A549 (cell line): Measurements from ENCODE around the gene MIPOL1. TPM values are rescaled to one million over a fixed set of nuclear protein-coding genes. Genes with fewer than 3 reads are reported as not detected.

Source experiments
- ATAC-seq, 2 experiments: fragments of 200-7000 bp in 1 of 2; fragments of >200 bp in 1 of 2; cut with Nextera tagmentation in 1 of 2; cut with Tn5 transposase in 1 of 2; 3 replicates each; pipeline versions ENCODE4 v1.8.0 to v1.9.1; 2018 to 2020; ENCODE audit warnings: mild to moderate bottlenecking in 1 of 2, moderate library complexity in 1 of 2
- CTCF ChIA-PET: fragments of 300-600 bp; sonication (Branson Sonifier 250); formaldehyde crosslinking; extraction: SDS; loops from one replicate; lab custom pipeline; 2021; ENCODE audit warnings: antibody characterized with exemption, inconsistent platforms; lab: Yijun Ruan, JAX
- POLR2A ChIA-PET: fragments of 350-600 bp; formaldehyde crosslinking; extraction: SDS; loops from one replicate; lab custom pipeline; 2021; ENCODE audit warnings: antibody characterized with exemption, inconsistent platforms; lab: Yijun Ruan, JAX
- DNase-seq, 2 experiments: peaks; one replicate each; pipeline versions ENCODE4 v3.0.0 to v3.0.0-alpha.2; 2011 to 2016; ENCODE audit warnings: low read depth in 1 of 2, low spot score in 1 of 2
- FAIRE-seq: peaks from 2 replicates; lab custom pipeline; 2011; peaks lifted over from hg19 to GRCh38; lab: Jason Lieb, UNC
- H3K27ac ChIP-seq, 2 experiments: fragments of >200 bp; sonication (Bioruptor Twin); formaldehyde crosslinking; 3 replicates each; pipeline ENCODE4 v1.5.1; 2016 to 2017
- H3K4me1 ChIP-seq: fragments of >200 bp; sonication (Bioruptor Twin); formaldehyde crosslinking; 3 replicates; pipeline ENCODE4 v1.6.1; 2016
- H3K4me2 ChIP-seq: fragments of >200 bp; sonication (Bioruptor Twin); formaldehyde crosslinking; 3 replicates; pipeline ENCODE4 v1.6.1; 2016
- H3K4me3 ChIP-seq: fragments of >200 bp; sonication (Bioruptor Twin); formaldehyde crosslinking; 3 replicates; pipeline ENCODE4 v1.5.1; 2016
- H3K9me3 ChIP-seq: fragments of >200 bp; sonication (Bioruptor Twin); formaldehyde crosslinking; 3 replicates; pipeline ENCODE4 v1.6.1; 2016
- BHLHE40 ChIP-seq: IDR thresholded peaks from 2 replicates; pipeline ENCODE4 v1.6.1; 2012; ENCODE audit warnings: low read depth, low read length, inconsistent platforms
- CEBPB ChIP-seq, 2 experiments: fragments of >200 bp in 1 of 2; sonication (Bioruptor Twin) in 1 of 2; formaldehyde crosslinking in 1 of 2; IDR thresholded peaks; 2 replicates each; pipeline ENCODE4 v1.6.1; 2012 to 2016
- CTCF ChIP-seq: fragments of >200 bp; sonication (Bioruptor Twin); formaldehyde crosslinking; IDR thresholded peaks from 3 replicates; pipeline ENCODE4 v1.5.1; 2016
- ESRRA ChIP-seq: fragments of 150-350 bp; IDR thresholded peaks from 2 replicates; pipeline ENCODE4 v1.6.1; 2014; ENCODE audit warnings: mild to moderate bottlenecking, low read length, borderline replicate concordance
- FOSL2 ChIP-seq, 2 experiments: fragments of 450-650 bp in 1 of 2; fragments of >200 bp in 1 of 2; sonication (Bioruptor Twin) in 1 of 2; formaldehyde crosslinking; IDR thresholded peaks; 2 replicates each; pipeline versions ENCODE4 v1.5.0 to v1.6.1; 2016 to 2020; ENCODE audit warnings: mild to moderate bottlenecking in 1 of 2, moderate library complexity in 1 of 2
- HDAC2 ChIP-seq: fragments of 200-600 bp; sonication (generic); IDR thresholded peaks from 2 replicates; pipeline ENCODE4 v1.6.1; 2016
- HOXA7 ChIP-seq: fragments of 250-450 bp; sonication (Bioruptor Pico); IDR thresholded peaks from 2 replicates; pipeline ENCODE4 v1.5.0; 2020; ENCODE audit warnings: mild to moderate bottlenecking, moderate library complexity
- MAX ChIP-seq: IDR thresholded peaks from 2 replicates; pipeline ENCODE4 v1.6.1; 2012
- MYC ChIP-seq: IDR thresholded peaks from 2 replicates; pipeline ENCODE4 v1.6.1; 2012; ENCODE audit warnings: mild to moderate bottlenecking, inconsistent platforms, low read length, improper control_type of control experiment, borderline replicate concordance
- NFE2L2 ChIP-seq: fragments of 150-350 bp; conservative IDR thresholded peaks from 2 replicates; pipeline ENCODE4 v1.6.1; 2014; ENCODE audit warnings: low read length
- NR3C1 ChIP-seq: fragments of >200 bp; sonication (Bioruptor Twin); formaldehyde crosslinking; IDR thresholded peaks from 3 replicates; pipeline ENCODE4 v1.6.1; 2017
- POLR2A ChIP-seq: IDR thresholded peaks from 2 replicates; pipeline ENCODE4 v1.6.1; 2012; ENCODE audit warnings: mild to moderate bottlenecking, low read length
- RAD21 ChIP-seq, 2 experiments: fragments of >200 bp in 1 of 2; sonication (Bioruptor Twin) in 1 of 2; formaldehyde crosslinking in 1 of 2; IDR thresholded peaks in 1 of 2; conservative IDR thresholded peaks in 1 of 2; 2 replicates in 1 of 2; 3 replicates in 1 of 2; pipeline ENCODE4 v1.6.1; 2012 to 2018; ENCODE audit warnings: inconsistent platforms in 1 of 2
- RARB ChIP-seq: fragments of 250-450 bp; sonication (Bioruptor Pico); IDR thresholded peaks from 2 replicates; pipeline ENCODE4 v1.8.0; 2021; ENCODE audit warnings: mild to moderate bottlenecking, moderate library complexity
- REST ChIP-seq: fragments of 200-600 bp; sonication (generic); IDR thresholded peaks from 2 replicates; pipeline ENCODE4 v1.6.1; 2016; ENCODE audit warnings: antibody characterized with exemption, mild to moderate bottlenecking, moderate library complexity
- SMC3 ChIP-seq: fragments of >200 bp; sonication (Bioruptor Twin); formaldehyde crosslinking; IDR thresholded peaks from 3 replicates; pipeline ENCODE4 v1.6.1; 2018; ENCODE audit warnings: inconsistent platforms
- SREBF2 ChIP-seq: fragments of 450-650 bp; IDR thresholded peaks from 2 replicates; pipeline ENCODE4 v1.6.1; 2014; ENCODE audit warnings: mild to moderate bottlenecking, moderate library complexity
- TP53 ChIP-seq: fragments of 250-450 bp; sonication (Bioruptor Pico); IDR thresholded peaks from 2 replicates; pipeline ENCODE4 v1.5.0; 2021; ENCODE audit warnings: mild to moderate bottlenecking, moderate library complexity
- USF2 ChIP-seq: fragments of 450-650 bp; IDR thresholded peaks from 2 replicates; pipeline ENCODE4 v1.6.1; 2014; ENCODE audit warnings: antibody characterized with exemption
- WGBS: methylation state at CpG from one replicate; pipeline ENCODE4 v1.1.6; 2017; ENCODE audit errors: missing lambda C conversion rate; 5-methylcytosine and 5-hydroxymethylcytosine counted together
- polyA plus RNA-seq, 4 experiments: library from polyadenylated mRNA; depleted of rRNA in 3 of 4; stranded (reverse); fragments of >200 nt; fragmentation: RNase III in 1 of 4; extraction: RNeasy Plus Mini Kit Qiagen cat#74134 plus additional on column Dnase treatment in 1 of 4; gene quantifications; 2 replicates in 3 of 4; 3 replicates in 1 of 4; pipeline ENCODE4 v1.2.3, GENCODE V29; 2011 to 2017
- TF ChIP-seq, protein P1 (sequence below): IDR thresholded peaks from 2 replicates; pipeline ENCODE4 v1.6.1; 2012
- TF ChIP-seq, protein P2 (sequence below): IDR thresholded peaks from 2 replicates; pipeline ENCODE4 v1.6.1; 2012; ENCODE audit warnings: low read depth, borderline replicate concordance

Gene MIPOL1
- polyA plus RNA-seq, 2 of the 4 experiments (the other 2 are of a cell fraction) = 5.2 to 13.4 TPM

- WGBS = 74% methylated on average over 5 of the region's 5 CpGs
- FAIRE-seq = no peak
- no peak overlapping the region for H3K27ac ChIP-seq
- no peak overlapping the region for H3K4me3 ChIP-seq
- no peak for ATAC-seq
- no peaks in the 10 kb centered on the region for H3K4me1 ChIP-seq
- CTCF ChIA-PET = interaction anchor here (0.6 to 3.1 kb wide), 4 partner anchors 8 to 637 kb away, joined by 3 to 11 read pairs (median 6); no protein-coding TSS in a partner anchor
- POLR2A ChIA-PET = no interaction called here
- no peak for TF ChIP-seq SMC3
- TF ChIP-seq NFE2L2 = no peak
- TF ChIP-seq, protein P1, sequence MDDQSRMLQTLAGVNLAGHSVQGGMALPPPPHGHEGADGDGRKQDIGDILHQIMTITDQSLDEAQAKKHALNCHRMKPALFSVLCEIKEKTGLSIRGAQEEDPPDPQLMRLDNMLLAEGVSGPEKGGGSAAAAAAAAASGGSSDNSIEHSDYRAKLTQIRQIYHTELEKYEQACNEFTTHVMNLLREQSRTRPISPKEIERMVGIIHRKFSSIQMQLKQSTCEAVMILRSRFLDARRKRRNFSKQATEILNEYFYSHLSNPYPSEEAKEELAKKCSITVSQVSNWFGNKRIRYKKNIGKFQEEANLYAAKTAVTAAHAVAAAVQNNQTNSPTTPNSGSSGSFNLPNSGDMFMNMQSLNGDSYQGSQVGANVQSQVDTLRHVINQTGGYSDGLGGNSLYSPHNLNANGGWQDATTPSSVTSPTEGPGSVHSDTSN = no peak
- no peak for TF ChIP-seq TP53
- TF ChIP-seq HDAC2 = no peak
- TF ChIP-seq REST = no peak
- no peak for TF ChIP-seq FOSL2 (IDR thresholded peaks at IDR 0.05)
- no peak for TF ChIP-seq FOSL2 (CRISPR knock-in tag; IDR thresholded peaks at IDR 0.05)
- TF ChIP-seq, all 56 proteins: peak for 0
- Histone ChIP-seq H3K9me3 (no peaks in the 10 kb centered on the region), H3K4me2 (no peak overlapping the region)
- no peak for DNase-seq
These were observed 40.0 kb downstream of the MIPOL1 start for GRCh38 chr14:37237735-37238200.

DNA sequence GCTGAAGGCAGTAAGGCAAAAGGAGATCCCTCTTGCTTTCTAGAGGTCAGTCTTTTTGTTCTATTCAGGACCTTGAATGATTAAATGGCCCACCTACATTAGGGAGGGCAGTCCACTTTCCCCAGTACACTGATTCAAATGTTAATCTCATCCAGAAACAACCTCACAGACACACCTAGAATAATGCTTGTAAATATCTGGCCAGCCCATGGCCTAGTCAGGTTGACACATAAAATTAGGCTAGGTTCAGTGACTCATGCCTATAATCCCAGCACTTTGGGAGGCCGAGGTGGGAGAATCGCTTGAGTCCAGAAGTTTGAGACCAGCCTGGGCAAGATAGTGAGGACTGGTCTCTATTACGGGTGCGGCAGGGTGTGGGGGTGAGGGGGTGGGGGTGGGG, 43.5 kb downstream of the MIPOL1 start:
- POLR2A ChIA-PET = no interaction called here
- TF ChIP-seq SREBF2 (no peak), RARB (CRISPR knock-in tag) (no peak), NR3C1 (no peak), USF2 (no peak), BHLHE40 (no peak), POLR2A (no peak), CEBPB (IDR thresholded peaks at IDR 0.05) (no peak), MYC (no peak)
- TF ChIP-seq, protein P2, sequence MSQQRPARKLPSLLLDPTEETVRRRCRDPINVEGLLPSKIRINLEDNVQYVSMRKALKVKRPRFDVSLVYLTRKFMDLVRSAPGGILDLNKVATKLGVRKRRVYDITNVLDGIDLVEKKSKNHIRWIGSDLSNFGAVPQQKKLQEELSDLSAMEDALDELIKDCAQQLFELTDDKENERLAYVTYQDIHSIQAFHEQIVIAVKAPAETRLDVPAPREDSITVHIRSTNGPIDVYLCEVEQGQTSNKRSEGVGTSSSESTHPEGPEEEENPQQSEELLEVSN = no peak
- CTCF ChIA-PET = interaction anchor here (1.3 to 2.5 kb wide), 2 partner anchors 10 to 351 kb away, joined by 3 to 16 read pairs; no protein-coding TSS in a partner anchor
- Histone ChIP-seq H3K9me3 (no peaks in the 10 kb centered on the region), H3K4me2 (no peak overlapping the region), H3K27ac (no peak overlapping the region), H3K4me1 (no peaks in the 10 kb centered on the region; the same call in 2 of the 3 replicates), H3K4me3 (no peak overlapping the region)
- FAIRE-seq (no peak), DNase-seq (no peak), ATAC-seq (no peak)
- WGBS = 79% methylated on average over 3 of the region's 4 CpGs

DNA sequence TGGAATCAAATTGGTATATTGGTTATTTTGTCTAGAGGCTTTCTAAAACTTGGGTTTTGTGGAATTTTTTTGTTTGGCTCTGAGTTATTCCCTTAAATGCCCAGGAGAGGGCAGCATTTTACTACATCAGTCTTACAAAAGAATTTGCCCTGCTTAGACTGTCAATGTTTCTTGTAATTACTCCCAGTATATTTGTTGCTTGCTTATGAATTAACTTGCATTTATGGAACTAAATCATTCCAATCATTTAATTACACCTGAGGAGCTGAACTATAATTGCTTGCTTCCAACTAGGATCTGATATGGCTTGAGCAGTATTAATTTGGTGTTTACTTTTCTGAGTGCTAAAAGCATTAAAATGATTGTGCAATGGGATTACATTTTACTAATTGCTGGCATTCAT, 48.7 kb downstream of the MIPOL1 start:
- TF ChIP-seq SMC3 (peak; percentile 80), MAX (no peak), RAD21 (conservative IDR thresholded peaks at IDR 0.05 in 1 of 2, IDR thresholded peaks at IDR 0.05 in 1 of 2) (peak; percentile 81 to 83), MYC (no peak), CTCF (peak; percentile 87), ESRRA (no peak), SREBF2 (no peak), HOXA7 (no peak)
- no peak overlapping the region for H3K27ac ChIP-seq
- no peak overlapping the region for H3K4me3 ChIP-seq
- H3K4me2 ChIP-seq = no peak overlapping the region
- ChIA-PET CTCF (interaction anchor here (0.6 to 3.4 kb wide), 17 partner anchors 9 to 634 kb away, joined by 3 to 20 read pairs (median 5); partner anchors contain the start of gene FOXA1), POLR2A (no interaction called here)
- no peaks in the 10 kb centered on the region; the same call in 2 of the 3 replicates for H3K4me1 ChIP-seq
- no peaks in the 10 kb centered on the region for H3K9me3 ChIP-seq
- FAIRE-seq = no peak
- ATAC-seq = peak in 1 of 2 experiments; percentile 62; a peak in 4 of 6 replicates
- peak; percentile 25 to 61 for DNase-seq
